ENCODE data around the gene FCN1.
A peak's percentile ranks its signal among the peaks of the same experiment; 100 is the strongest.

Gene FCN1

DNA sequence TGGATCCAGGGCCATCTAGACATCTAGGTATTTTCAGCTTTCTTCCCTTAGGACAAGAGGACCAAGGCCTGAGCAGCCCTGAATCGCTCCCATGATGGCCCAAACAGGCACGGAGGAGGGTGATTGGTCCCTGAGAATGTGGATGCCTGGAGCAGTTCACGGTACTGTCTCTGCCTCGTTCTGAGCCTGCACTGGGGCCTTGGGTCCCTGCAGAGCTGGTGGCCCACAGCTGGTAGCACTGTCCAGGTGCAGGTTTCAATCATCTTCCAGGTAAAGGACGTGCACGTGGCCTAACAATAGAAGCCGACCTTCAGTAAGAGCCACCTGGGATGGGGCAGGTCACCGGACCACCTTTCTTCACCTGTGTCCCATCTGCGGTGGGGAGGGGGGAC is 19.4 kb upstream of the FCN1 start:
- no peak for DNase-seq (ENCODE audit: low read depth)

GRCh38 chr9:134936346-134937163 is 18.8 kb upstream of the FCN1 start:
- DNase-seq (ENCODE audit: low read depth), result no peak

- no peak for DNase-seq (ENCODE audit: low read depth)
These were observed 18.1 kb upstream of the FCN1 start for GRCh38 chr9:134935701-134936345.

DNA sequence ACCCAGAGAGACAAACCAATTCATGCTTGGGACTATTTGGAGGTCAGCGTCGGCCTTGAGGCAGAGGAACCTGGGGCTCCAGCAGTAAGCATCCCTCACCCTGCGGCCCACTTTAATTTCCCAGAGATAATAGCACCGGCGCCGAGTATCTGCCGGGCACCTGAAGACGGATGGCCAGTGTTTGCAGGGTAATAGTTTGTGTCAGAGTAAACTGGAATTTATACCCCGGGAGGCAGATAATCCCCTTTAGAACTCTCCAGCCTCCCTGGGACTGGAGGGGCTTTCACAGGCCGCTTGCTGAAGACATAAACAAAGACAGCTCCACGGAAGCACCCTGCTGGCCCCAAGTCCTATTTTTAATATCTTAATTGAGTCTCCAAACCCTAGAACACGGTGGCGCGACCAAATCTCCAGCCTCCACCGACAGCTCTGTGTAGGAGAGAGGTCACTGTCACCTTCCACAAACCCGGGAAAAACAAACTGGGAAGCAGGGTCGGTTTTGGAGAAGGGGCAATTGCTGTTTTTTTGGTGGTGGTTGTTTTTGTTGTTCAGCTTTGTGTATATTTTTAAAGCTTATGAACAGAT is 17.4 kb upstream of the FCN1 start:
- DNase-seq (ENCODE audit: low read depth), result no peak

- DNase-seq (ENCODE audit: low read depth), result no peak
These were observed 15.5 kb upstream of the FCN1 start for GRCh38 chr9:134933076-134933659.

GRCh38 chr9:134932606-134933005 is 14.9 kb upstream of the FCN1 start:
- DNase-seq (ENCODE audit: low read depth), result no peak

DNA sequence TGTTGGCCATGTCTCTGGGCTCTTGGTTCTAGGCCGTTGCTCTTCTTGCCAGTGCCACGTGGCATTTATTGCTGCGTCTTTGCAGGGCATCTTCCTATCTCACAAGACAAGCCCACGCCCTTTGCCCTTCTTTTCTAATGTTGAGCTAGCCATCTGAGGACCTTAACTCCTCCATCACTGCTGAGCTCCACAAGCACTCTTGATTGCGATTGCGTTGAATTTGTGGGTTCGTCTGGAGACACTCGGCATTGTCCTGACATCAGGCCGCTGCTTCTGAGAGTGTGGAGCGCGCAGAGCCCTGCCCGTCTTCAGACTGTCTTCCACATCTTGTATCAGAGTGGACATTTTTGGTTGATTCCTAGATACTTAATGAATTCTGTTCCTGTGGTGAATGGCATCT is 14.5 kb upstream of the FCN1 start:
- no peak for DNase-seq (ENCODE audit: low read depth)

DNA sequence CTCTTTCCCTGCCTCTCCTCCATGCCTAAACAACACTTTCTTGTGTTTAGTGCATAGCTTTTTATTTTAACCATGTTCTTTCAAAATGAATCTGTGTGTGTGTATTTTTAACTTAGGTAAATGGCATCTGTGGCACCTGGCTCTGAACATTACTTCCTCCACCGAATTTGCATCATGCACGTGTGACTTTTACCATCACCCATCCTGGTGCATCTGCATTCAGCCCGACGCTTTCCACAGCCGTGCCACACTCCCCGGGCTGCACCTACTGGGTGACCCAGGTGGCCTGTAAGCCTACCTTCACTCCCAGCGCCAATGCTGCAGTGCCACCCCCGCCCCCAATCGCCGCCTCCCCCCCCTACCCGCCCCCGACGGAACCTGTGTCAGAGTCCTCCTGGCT is 12.7 kb upstream of the FCN1 start:
- no peak for DNase-seq (ENCODE audit: low read depth)

GRCh38 chr9:134929193-134930158 is 11.8 kb upstream of the FCN1 start:
- no peak for DNase-seq (ENCODE audit: low read depth)

DNA sequence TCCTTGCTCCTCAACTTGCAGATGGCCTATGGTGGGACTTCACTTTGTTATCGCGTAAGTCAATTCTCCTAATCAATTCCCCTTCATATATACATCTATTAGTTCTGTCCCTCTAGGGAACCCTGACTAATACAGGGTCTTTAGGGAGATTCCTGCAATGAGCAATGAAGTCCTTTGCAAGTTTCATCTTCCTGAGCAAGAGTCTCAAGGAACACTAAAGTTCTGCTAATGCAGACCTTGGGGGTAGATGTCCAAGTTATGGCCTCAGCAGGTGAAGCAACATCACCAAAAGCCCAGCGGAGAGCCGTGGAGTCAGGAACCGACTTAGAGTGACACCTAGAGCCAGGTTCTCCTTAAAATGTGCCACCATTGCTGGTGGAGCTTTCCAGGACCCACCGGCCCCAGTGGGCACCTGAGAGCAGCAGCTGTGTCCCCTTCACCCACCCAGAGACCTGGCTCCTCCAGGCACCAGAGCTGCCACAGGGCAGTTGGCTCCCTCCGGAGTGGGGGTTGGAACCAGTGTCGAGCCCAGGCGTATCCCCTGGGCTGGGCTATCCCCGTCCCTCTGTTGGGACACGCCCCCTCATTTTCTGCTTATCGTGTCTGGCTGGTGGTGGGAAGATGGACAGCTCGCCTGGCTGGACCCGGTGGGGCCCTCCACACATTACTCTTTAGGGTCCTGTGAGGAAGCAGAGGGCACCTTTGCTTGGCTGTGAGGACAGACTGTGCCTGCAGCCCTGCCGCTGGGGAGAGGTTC is 10.9 kb upstream of the FCN1 start:
- no peak for DNase-seq (ENCODE audit: low read depth)

- DNase-seq (ENCODE audit: low read depth), result no peak
These were observed 7.3 kb upstream of the FCN1 start for GRCh38 chr9:134925011-134925511.

- DNase-seq (ENCODE audit: low read depth), result no peak
These were observed 5.8 kb upstream of the FCN1 start for GRCh38 chr9:134923466-134923865.

- no peak for DNase-seq (ENCODE audit: low read depth)
These were observed 5.2 kb upstream of the FCN1 start for GRCh38 chr9:134922932-134923240.

DNA sequence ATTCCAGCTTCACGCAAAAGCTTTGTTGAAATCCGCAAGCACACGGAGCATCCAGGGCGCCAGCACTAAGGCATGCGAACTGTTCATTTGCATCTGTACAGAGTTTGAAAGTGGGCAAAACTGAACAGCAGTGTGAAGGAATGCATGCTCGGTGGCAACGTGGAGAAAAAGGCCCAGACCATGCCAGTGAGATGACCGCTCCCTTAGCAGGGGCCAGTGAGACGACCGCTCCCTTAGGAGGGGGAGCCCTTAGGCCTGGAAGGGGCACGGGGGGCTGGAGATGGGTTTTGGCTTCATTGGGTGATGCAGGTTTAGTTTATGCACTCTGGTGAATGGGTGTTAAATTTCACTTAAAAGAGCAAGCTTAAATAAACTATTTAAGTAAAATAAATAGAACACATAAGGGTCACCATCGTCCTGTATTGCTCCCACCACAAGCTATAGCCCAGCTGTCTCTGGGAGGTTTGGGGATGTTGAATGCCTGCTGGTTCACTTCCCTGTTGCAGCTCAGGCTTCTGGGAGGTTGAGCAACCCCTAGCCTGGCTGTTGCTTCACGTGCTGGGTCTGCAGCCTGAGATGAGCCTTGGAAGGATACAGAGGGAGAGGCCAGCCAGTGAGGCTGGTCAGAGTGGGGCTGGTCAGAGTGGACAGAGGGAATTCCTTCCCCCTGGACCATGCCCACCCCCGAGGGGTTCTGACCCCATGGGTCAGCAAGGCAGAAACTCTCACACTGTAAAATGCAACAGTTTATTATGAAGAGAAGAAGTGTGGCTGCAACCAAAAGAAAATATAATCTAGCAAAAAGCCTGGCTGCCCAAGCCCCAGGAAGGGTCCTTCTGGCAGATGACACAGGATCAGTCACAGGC is 4.6 kb upstream of the FCN1 start:
- DNase-seq (ENCODE audit: low read depth), result peak; percentile 20

- no peak for DNase-seq (ENCODE audit: low read depth)
These were observed 1.6 kb upstream of the FCN1 start for GRCh38 chr9:134919303-134919702.

- no peak for DNase-seq (ENCODE audit: low read depth)
These were observed 934 bp upstream of the FCN1 start for GRCh38 chr9:134918646-134919045.

DNA sequence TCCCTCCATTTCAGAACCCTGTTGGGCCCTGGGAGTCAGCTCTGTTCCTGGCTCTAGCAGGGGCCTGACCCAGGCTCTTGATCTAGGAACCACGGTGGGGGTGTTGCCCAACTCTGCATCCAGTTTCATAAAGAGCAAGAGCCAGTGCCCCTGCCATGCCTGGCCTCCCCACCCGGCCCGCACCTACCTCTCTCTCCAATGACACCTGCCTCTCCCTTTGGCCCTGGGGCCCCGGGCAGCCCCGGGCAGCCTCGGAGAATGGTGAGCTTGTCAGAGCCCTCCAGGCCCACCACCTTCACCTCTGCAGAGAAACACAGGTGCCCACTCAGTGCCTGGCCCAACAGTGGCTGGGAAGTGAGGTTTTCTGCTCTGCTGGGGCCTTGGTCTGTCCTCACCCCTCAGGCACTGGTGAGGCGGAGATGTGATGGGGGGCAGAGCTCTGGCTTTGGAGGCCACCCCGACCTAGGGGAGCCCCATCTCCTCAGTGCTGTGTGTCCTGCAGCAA is 1.5 kb downstream of the FCN1 start:
- no peak for DNase-seq (ENCODE audit: low read depth)

- no peak for DNase-seq (ENCODE audit: low read depth)
These were observed 2.4 kb downstream of the FCN1 start for GRCh38 chr9:134915046-134915985.

GRCh38 chr9:134914501-134914834 is 3.2 kb downstream of the FCN1 start:
- no peak for DNase-seq (ENCODE audit: low read depth)
